Raji (cell line): ENCODE measurements around the gene JAG2.

ENCODE experiments used
- POLR2A ChIP-seq: IDR thresholded peaks from 2 replicates; pipeline ENCODE4 v1.6.1; 2011; ENCODE audit warnings: low read depth, low read length, control low read depth; ENCODE audit not compliant: insufficient read depth

Gene JAG2

GRCh38 chr14:105177082-105177481 is 8.5 kb upstream of the JAG2 start:
- TF ChIP-seq POLR2A: no peak

- no peak for TF ChIP-seq POLR2A
Measured at GRCh38 chr14:105176513-105176912, 7.9 kb upstream of the JAG2 start.

- TF ChIP-seq POLR2A: no peak
Measured at GRCh38 chr14:105173901-105174894, 5.6 kb upstream of the JAG2 start.

DNA sequence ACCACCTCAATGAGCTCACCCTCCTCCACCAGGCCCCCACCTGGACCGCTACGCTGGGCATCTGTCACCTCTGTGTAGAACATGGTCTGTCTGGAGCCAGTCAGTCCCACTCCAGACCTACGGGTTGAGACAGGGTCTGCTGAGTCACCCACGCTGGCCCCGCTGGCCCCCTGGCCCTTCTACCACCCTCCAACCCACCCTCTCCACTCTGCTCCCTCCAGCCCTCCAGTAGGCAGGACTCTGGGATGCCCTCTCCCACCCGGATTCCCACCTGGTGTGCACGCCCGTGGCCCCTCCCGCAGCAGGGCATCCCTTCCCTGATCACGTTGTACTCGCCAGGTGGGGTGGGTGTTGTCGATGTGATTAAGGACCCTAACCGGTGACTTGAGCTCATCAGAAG is 4.6 kb upstream of the JAG2 start:
- TF ChIP-seq POLR2A: no peak

GRCh38 chr14:105172476-105172875 is 3.9 kb upstream of the JAG2 start:
- no peak for TF ChIP-seq POLR2A

DNA sequence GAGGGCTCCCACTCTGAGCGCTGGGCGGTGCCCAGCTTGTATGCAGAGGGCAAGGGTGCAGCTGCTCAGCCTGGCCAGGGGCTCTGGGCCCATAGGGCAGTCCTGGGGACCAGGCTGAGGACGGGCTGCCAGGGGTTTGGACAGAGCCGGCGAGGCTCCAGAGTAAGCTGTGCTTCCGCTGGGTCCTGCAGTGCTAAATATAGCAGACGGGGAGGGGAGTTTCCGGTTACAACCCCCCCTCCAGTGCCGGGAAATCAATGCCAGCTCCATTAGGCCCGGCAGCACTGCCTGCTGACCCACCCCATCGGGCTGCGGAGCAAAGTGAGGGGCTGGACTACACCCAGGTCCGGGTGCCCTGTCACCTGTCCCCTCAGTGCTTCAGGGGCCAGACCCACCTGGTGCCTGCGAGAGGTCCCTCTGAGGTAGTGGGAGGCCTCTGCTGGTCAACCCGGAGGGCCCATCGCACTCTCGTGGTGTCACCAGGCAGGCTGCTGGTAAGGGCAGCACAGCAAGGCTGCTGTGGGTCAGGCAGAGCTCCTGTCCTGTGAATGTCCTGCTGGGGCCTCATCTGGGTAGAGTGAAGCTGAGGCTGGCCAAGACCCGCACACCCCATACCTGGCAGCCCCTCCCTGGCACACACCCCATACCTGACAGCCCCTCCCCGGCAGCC is 2.6 kb upstream of the JAG2 start:
- no peak for TF ChIP-seq POLR2A

DNA sequence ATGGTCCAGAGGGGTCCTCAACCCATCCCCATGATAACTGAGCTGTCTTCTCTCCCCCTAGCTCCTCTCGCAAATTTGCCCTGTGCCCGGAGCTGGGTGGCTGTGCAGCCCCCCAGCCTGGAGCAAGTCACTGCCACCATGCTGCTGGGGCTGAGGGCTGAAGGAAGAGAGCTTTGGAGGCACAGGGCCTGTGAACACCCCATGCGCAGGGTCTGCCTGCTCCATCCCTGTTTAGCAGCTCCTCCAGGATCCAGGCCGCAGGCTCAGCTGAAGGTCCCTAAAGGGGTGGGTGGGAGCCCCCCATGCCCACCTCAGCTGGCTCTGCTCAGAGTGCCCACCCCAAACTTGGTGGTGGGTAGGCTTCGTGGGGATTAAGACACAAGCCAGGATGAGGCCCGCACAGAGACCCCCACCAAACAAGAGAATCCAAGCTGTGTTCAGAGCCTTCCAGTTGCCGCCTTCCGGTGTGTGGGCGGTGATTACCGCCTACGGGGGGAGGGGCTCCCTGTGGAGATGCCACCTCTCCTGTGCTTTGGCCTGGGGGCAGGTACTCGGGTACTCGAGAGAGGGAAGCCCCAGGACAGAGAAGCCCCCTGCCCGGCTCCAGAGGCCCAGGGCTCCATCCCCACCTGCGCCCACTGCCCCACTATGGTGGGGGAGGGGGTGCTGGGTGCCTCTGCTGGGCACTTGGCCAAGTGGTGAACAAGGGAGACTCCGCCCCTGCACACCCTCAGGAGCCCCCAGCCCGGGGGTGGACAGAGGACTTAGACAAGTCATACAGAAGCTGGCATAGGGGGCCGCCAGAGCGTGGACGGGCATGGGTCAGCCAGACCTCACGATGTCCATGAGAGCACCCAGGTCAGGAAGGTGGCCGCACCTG is 1.4 kb upstream of the JAG2 start:
- no peak for TF ChIP-seq POLR2A

- no peak for TF ChIP-seq POLR2A
Measured at GRCh38 chr14:105168979-105169507, 467 bp upstream of the JAG2 start.

GRCh38 chr14:105168093-105168420 is 519 bp downstream of the JAG2 start:
- no peak for TF ChIP-seq POLR2A

GRCh38 chr14:105167303-105168092 is 1.1 kb downstream of the JAG2 start:
- no peak for TF ChIP-seq POLR2A

DNA sequence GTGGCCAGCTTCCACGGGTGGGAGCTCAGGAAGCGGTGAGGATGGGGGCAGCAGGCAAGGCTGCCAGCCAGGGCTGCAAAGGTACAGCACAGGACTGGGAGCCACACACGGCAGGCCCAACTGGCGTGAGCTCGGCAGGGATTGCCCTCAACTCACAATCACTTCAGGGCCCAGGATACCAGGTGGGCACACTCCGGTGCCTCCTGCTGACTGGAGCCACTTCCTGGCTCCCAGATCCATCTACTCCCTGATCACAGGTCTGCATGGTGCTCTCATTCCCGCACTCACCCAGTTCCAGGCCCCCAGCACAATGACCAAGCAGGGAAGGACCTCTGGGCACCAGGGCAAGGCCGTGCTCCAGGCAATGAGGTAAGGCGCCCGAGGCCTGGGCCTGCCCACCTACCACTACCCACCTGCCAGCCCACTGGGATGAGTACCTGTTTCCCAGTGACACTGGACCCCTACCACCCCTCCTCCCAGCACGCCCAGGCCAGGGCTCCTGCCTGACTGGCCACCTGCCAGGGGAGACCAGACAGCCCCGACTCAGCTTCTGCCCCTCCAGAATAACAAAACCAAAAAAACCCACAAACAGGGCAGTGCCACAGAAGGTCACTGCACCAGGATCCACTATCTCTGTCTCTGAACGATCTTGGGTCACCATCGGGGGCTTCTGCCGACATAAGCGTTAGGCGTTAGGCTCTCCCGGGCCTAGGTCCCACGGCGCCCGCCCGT is 1.8 kb downstream of the JAG2 start:
- TF ChIP-seq POLR2A: no peak

DNA sequence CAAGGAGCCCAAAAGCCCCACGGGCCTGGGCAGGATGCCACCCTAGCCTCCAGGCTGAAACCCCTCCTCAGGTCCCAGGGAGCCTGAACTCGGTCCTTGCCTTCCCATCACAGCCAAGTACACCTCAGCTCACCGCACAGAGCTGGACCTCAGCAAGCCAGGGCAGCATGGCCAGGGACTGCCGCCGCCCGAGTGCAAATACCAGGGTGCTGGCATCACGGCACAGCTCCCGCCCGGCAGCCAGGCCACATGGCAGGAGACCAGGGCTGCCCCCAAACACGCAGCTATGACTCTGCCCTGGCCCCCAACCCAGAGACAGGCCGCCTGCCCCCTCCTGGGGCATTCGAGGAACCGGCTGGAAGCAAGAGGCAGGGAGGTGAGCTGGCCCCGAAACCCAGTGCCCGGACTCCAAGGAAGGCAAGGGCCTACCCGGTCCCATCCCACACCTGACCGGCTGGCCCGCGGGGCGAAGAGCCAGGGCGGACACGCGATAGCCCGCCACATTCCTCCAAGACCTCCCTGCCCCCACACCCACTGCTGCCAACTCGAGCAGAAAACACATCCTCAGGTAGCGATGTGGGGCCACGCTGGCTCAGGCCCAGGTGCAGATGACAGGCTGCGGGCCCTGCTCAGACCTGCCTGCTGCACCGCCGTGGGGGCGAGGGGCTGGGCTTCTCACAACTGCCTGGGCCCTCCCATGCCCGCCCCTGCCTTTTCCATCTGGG is 2.7 kb downstream of the JAG2 start:
- no peak for TF ChIP-seq POLR2A

GRCh38 chr14:105165134-105165704 is 3.4 kb downstream of the JAG2 start:
- no peak for TF ChIP-seq POLR2A
